ENCODE measurements around the gene CPXM2.

GRCh38 chr10:123750901-123751300 lies 140.7 kb downstream of the CPXM2 start:
- TF ChIP-seq FOXK2 (IDR thresholded peaks at IDR 0.05): no peak
- TF ChIP-seq SP1 (IDR thresholded peaks at IDR 0.05): no peak
- no peak for TF ChIP-seq FOXA1 (IDR thresholded peaks at IDR 0.05)
- no peak for TF ChIP-seq SUZ12 (IDR thresholded peaks at IDR 0.05)
- TF ChIP-seq ARNT (IDR thresholded peaks at IDR 0.05): no peak
- no peak for TF ChIP-seq L3MBTL2 (conservative IDR thresholded peaks at IDR 0.05)
- TF ChIP-seq BHLHE40 (IDR thresholded peaks at IDR 0.05; ENCODE audit: borderline replicate concordance): no peak
- TF ChIP-seq FOXM1 (IDR thresholded peaks at IDR 0.05; ENCODE audit: borderline replicate concordance): no peak
- TF ChIP-seq, protein P1, sequence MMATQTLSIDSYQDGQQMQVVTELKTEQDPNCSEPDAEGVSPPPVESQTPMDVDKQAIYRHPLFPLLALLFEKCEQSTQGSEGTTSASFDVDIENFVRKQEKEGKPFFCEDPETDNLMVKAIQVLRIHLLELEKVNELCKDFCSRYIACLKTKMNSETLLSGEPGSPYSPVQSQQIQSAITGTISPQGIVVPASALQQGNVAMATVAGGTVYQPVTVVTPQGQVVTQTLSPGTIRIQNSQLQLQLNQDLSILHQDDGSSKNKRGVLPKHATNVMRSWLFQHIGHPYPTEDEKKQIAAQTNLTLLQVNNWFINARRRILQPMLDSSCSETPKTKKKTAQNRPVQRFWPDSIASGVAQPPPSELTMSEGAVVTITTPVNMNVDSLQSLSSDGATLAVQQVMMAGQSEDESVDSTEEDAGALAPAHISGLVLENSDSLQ (IDR thresholded peaks at IDR 0.05): no peak
- TF ChIP-seq ELF4 (IDR thresholded peaks at IDR 0.05): no peak
